Measurements from ENCODE around the gene UCP2.

- TF ChIP-seq POLR2A (IDR thresholded peaks at IDR 0.05; ENCODE audit: low read depth, low read length) (no peak), POLR2AphosphoS5 (IDR thresholded peaks at IDR 0.05; ENCODE audit: low read depth, low read length) (no peak), TAF1 (IDR thresholded peaks at IDR 0.05; ENCODE audit: low read depth, low read length) (no peak)
Observed at GRCh38 chr11:74030723-74031676, 48.4 kb upstream of the UCP2 start.

All from GM12891 (cell line).